Adipose tissue (tissue), 3 donors: ENCODE results near the gene TRAF3. TPM values are rescaled to one million over a fixed set of nuclear protein-coding genes. Genes with fewer than 3 reads are reported as not detected.
"Not testable (repeated sequence)": the region's sequence is repeated elsewhere in the genome, so short reads cannot be mapped to it uniquely, and the experiment has no call there.

Source experiments
- H3K27ac ChIP-seq: one replicate; pipeline ENCODE4 v1.5.1; 2013; ENCODE audit warnings: low read depth, low read length
- WGBS, 3 donors: extraction: QIAGEN DNeasy Blood & Tissue Kit; methylation state at CpG; one replicate each; pipeline ENCODE4 v1.1.7; 2013; 5-methylcytosine and 5-hydroxymethylcytosine counted together
- polyA plus RNA-seq, 3 donors: library from polyadenylated mRNA; stranded (reverse); fragments of 200-250 nt; gene quantifications; one replicate each; pipeline ENCODE4 v1.2.3, GENCODE V29; 2013
- donor health status: healthy with polysubstance abuse.
- donor health status: Bipolar disorder and iron deficiency.
- donor health status: healthy.

TRAF3 gene
- polyA plus RNA-seq, 3 donors: 2.7 to 13.5 (median 7.5) TPM

DNA sequence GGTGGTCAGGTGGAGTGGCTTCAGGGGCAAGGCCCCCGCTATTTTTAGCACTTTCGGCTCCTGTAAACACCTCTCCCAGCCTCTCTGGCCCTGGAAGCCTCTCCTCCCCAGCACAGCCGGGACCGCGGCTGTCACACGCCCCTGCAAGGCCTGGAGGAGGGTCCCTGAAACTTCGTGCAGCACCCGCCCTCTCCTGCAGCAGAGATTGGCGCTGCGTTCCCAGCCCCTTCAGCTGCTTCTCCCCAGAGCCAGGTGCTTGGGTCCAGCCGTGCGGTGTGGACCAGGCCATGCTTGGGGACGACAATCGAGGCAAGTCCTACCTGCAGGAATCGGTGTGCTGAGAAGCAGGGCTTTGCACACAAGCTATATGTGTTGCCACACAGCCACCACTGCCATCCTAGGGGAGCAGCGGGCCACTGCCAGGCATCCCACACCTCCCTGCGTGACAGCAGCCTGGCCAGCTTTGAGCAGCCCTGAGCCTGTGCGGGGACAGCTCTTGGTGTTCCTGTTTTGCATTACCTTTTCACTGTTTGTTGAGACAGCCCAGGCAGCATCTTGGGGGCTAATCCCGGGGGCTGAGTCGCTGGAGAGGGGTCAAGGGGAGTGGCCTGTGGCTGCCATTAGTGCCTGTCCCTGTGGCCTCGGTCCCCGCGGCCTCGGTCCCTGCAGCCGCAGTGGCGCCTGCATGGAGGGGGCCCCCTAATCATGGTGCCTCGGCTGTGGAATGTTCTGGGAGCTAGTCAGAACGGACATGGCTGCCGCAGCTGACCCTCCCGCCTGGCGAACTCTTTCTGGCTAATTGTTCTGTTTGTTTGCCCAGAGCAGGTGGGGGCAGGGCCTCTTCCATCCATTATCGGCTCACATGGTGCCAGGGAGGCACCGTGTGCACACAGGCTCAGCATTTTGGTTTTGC is 27.6 kb upstream of the TRAF3 start:
- WGBS, 3 donors: 79 to 89% (median 86%) methylated on average over 31 to 33 of the region's 33 CpGs
- H3K27ac ChIP-seq: no peak overlapping the region

DNA sequence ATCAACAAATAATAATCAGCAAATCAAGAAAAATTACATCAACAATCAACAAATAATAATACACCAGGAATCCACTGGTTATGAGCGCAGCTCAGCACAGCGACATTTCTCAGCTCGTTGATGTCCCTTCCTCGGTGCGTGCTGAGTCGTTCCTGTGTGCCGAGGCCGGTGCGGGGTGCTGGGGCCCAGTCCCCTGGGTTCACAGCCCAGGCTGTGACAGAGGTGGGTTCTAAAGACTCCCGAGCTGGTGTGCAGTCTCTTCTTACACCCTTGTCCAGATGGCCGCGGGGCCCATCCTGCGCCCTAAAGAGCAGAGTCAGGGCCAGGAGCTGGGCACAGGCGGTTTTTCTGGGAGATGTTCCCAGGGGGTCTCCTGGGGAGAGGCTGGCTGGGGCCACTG is 26.9 kb upstream of the TRAF3 start:
- WGBS, 3 donors: 96 to 97% (median 97%) methylated on average over 14 of the region's 14 CpGs

DNA sequence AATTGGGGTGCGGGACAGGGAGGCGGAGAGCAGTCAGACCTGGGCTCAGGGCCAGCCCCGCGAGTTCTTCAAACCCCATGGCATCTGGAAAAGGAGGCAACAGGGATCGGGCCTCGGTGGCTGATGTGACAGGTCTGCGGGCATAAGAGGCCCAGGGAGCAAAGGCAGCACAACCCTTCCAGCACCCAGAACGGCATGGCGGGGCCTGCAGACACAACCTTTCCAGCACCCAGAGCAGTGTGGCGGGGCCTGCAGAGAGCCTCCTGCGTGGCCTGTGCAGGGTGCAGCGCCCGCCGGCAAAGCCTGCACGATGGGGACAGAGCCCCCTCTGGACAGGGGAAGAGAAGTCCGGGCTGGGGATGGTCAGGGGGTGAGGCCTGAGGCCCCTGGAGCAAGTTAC is 26.2 kb upstream of the TRAF3 start:
- 89 to 92% (median 90%) methylated on average over 14 to 16 of the region's 16 CpGs for WGBS, 3 donors

More for the DNA sequence above, 26.9 kb upstream of the TRAF3 start:
- H3K27ac ChIP-seq: no peak overlapping the region

DNA sequence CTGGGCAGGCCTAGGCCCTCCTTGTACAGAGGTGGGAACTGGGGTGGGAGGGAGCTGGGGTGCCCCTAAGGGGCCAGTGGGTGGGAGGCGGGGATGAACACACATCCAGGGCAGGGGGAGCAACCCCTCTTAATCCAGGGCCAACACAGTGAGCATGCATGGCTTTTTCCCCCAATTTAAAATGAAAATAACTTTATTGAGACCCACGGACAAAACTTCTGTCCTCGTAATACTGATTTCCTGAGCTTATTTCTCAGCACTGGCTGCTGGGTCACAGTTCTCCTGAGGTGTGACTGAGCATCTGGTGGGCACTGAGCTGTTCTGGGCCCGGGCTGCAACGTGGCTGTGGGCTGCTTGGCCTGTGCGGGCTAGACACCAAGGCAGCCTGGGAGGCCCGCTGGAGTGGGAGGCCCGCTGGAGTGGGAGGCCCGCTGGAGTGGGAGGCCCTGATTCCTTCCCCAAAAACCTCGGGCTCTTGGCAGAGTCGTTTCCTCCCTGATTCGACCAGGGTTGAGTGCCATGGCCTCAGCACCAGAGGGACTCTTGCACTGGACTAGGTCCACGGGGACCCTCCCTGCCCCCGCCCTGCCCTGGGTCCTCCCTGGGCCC is 24.9 kb upstream of the TRAF3 start:
- WGBS, 3 donors: 78 to 87% (median 79%) methylated on average over 14 of the region's 14 CpGs
- H3K27ac ChIP-seq: no peak overlapping the region

More for the DNA sequence above, 26.2 kb upstream of the TRAF3 start:
- no peak overlapping the region for H3K27ac ChIP-seq

DNA sequence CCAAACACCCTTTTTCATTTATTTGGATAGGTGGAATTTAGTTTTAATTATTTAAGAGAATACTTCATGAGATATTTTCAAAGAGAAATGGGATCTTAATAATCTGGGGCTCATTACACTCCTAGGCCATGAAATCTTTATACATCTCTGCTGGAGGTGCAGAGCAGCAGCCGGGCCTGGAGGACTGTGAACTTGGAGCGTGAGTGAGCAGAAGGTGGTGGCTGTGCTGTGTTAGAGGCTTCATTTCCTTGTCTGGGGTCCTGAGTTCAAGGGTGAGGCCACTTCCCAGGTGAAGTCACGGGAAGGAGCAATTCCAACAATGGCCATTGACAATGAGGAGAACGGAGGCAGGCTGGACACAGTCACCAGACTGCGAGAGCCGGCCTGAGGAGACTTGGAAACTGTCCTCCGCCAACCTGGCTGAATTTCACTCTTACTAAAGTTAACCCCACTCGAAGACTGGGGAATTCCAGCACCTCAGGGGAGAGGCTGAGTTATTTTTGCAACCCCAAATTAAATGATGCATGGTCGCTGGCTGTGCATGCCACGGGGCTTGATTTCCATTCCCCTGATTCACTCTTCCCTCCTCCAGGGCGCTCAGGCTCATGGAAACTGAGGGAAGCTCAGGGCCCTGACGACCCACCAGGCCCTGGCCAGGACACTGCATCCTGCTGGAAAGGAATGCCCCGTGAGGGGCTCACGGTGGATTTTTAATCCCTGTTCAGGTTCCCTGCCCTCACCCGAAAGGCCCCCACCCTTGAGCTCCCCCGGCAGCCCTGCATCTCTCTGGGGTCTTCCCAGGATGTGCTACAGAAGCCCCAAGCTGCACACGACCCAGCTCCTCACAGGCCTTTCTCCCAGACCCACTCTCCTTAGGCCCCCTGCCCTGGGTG is 22.6 kb upstream of the TRAF3 start:
- 85 to 90% (median 87%) methylated on average over 17 of the region's 17 CpGs for WGBS, 3 donors

DNA sequence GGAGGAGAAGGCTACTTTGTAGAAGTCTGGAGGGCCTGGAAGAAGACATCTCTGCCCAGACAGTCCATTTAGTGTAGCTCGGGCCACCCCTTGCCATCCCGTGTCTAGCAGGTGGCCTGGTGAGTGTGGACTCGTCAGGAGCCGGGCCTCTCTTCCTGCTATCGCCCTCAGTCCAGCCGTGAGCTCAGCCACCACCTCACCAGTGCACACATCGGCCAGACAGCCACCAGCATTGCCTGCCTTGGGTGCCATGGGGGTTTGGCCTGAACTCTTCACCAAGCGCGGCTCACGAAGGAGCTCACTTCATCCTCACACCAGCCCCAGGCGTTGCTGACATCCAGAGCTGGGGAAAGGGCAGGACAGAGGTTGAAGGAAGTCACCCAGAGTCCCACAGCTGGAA is 19.6 kb upstream of the TRAF3 start:
- 87 to 92% (median 90%) methylated on average over 11 of the region's 11 CpGs for WGBS, 3 donors
- H3K27ac ChIP-seq: no peak overlapping the region

More for the DNA sequence above, 22.6 kb upstream of the TRAF3 start:
- H3K27ac ChIP-seq: no peak overlapping the region

DNA sequence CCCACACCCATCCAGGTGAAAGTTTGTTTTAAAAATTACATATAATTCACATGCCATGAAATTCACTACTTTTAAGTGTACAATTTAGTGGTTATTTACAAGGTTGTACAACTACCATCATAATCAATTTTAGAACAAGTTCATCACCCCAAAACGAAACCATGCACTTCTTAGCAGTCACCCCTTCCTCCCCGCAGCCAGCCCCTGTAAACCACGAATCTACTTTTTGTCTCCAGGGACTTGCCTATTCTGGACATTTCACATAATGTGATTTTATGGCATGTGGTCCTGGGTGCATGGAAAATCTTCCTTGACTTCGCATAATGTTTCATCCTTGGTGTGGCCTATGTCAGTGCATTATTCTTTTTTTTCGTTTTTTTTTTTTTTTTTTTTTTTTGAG is 19.2 kb upstream of the TRAF3 start:
- H3K27ac ChIP-seq: no peak overlapping the region
- 84 to 88% (median 87%) methylated on average over 5 of the region's 5 CpGs for WGBS, 3 donors

DNA sequence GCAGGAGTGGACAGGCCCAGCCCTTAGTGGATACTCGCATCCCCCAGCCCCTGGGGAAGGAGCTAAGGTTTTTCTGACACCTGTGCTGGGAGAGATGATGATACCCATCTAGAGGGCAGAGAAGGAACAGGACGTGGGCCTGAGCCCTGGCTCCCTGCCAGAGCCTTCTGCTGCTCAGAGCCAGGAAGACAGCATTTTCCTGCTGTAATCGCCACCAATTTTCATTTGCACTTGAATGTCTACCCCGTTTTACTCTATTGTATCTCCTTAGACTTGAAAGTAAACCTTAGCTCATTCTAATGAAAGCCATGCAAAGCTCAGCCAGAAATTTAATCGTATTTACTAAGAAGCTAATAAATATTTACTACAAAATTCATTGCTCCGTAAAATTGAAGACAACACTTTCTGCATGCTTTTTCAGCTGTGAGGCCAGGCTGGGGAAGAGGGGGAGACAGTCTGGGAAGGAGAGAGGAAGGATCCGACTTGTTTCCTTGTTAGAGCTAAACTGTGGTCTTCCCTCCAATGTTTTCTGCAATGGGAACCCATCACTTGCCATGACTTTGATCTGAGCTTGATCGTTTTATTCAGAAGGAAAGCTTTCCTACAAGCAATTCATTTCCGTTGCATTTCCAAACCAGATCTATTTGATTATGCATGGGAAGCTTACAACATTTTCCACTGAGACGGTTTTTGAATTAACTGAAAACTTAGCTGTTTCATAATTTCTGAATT is 17.6 kb upstream of the TRAF3 start:
- H3K27ac ChIP-seq: no peak overlapping the region

DNA sequence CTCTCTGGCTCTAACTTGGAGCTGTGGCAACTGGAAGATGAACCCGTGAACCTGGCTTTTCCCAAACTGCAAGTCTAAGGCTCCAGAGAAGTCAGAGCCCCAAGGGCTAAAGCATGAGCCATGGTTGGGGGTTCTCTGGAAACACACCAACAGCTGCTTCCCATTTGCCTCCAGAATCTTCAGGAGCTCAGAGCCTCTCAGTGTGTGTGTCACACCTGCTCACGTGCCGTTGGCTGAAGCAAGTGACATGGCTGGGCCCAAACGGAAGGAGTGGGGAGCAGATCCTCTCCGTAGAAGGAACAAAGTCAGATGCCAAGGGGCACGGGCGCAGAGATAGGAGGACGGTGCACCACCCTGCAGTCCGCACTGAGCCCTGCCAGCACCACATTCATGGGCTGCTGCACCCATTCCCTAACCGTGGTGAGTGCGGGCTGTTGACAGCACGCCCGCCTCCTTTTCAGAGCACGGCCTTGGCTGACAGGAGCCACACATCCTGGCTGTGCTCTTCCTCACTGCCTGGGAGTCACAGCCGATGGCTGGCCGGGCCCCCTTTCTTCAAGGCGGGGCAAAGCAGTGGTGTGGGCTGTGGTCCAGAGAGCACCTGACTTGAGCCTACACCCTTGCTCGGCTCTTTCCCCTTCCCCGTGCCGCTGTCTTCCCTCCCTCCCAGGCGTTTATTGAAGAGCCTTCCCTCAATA is 16.6 kb upstream of the TRAF3 start:
- WGBS, 3 donors: 36 to 64% (median 56%) methylated on average over 20 to 21 of the region's 21 CpGs

More for the DNA sequence above, 17.6 kb upstream of the TRAF3 start:
- WGBS, 3 donors: 41 to 71% (median 43%) methylated on average over 10 of the region's 10 CpGs

DNA sequence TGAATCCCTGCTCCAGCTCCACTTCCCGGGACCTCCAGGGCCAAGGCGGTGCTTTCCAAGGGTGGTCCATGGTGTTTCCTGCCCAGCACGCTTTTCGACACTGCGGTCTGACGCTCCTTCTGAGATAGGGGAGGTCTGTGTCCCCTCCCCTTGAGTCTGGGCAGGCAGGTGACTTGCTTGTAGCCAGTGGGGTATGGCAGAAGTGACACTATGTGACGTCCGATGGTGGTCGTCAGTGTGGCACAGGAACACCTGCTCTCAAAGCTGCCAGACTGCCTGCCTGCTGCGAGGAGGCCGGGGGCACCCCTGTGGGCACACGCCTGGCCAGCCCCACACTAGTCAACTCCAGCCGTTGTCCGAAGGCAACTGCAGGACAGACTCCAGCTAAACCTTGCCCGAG is 16.0 kb upstream of the TRAF3 start:
- H3K27ac ChIP-seq: no peak overlapping the region
- WGBS, 3 donors: 44 to 74% (median 72%) methylated on average over 15 of the region's 15 CpGs

More for the DNA sequence above, 16.6 kb upstream of the TRAF3 start:
- H3K27ac ChIP-seq: no peak overlapping the region

DNA sequence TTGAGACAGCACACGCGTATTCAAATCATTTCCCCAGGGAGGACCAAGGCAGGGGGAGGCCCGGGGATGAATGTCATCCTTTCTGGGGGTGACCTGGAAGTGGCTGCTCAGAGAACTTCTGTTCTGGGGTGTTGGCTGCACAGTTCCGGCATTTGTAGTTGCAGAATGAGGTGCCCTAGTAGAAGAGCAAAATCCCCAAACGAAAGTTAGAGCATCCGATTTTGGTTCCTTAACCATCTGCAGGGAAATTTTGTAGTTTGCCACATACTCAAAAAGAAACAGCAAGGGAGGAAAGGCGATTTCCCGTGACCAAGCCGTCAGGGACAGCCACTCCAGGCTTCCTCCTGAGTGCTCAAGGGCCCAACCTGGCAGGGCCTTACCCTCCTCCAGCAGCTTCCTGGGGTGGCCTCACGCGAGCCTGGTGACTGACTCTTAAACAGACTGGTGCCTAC is 13.0 kb upstream of the TRAF3 start:
- H3K27ac ChIP-seq: no peak overlapping the region
- 60 to 73% (median 60%) methylated on average over 11 of the region's 11 CpGs for WGBS, 3 donors

DNA sequence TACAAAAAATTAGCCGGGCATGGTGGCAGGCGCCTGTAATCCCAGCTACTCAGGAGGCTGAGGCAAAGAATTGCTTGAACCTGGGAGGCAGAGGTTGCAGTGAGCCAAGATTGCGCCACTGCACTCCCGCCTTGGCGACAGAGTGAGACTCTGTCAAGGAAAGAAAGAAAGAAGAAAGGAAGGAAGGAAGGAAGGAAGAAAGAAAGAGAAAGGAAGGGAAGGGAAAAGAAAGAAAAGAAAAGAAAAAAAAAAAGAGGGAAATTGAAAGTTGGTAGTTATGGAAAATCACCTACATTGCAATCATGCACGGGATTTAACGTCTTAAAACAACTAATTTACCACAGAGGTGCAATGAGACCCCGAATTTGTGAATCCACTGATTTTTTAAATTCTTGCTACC is 11.5 kb upstream of the TRAF3 start:
- H3K27ac ChIP-seq: not testable (repeated sequence)
- 86 to 96% (median 87%) methylated on average over 7 to 8 of the region's 8 CpGs for WGBS, 3 donors

DNA sequence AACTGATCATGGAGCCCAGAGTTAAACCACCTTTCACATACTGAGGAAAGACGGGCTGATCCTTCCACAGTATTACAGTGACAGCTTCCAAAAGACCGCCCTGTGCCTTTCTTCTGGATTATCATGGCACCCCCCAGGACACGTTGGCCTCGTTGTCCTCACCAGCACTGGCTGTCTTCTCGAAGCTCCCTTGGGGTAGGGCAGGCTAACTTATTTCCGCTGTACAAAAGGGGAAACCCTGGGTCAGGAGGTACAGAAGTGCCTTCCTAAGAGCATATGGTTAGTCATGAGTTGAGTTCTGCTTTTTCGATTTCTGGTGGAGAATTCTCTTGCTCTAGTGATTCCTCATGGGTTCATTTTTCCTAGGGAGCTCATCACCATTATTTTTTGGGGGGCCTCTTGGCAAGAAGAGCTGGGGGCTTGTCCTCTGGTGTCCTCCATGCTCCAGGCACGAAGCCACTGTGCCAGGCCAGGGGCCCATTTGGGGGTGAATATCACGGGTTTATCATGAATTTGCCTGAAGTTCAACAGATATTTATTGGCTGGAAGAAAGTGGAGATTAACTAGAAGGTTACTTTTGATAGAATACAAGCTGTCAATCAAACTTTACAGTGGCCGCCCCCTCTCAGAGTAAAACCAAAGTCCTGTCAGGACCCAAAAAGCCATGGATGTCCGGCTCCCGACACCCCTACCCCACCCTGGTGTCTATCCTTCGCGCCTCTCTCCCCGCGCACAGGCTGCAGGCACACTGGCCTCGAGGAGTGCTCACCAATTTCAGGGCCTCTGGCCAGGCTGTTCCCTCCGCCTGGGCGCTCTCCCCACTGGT is 8.8 kb upstream of the TRAF3 start:
- WGBS, 3 donors: 79 to 89% (median 81%) methylated on average over 19 of the region's 19 CpGs
- no peak overlapping the region for H3K27ac ChIP-seq

DNA sequence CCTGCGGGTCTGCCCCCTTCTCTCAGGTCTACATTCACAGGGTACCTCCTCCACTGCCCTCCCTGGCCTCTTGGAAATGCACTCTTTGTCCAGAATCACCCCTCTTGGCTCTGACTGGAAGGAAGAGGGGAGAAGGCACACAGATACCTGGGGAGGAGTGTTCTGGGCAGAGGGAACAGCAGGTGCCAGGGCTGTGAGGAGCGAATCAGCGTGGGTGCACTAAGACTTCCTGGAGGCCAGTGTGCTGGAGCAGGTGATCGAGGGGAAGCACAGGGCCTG is 8.3 kb upstream of the TRAF3 start:
- no peak overlapping the region for H3K27ac ChIP-seq
- 85 to 97% (median 93%) methylated on average over 4 of the region's 4 CpGs for WGBS, 3 donors

DNA sequence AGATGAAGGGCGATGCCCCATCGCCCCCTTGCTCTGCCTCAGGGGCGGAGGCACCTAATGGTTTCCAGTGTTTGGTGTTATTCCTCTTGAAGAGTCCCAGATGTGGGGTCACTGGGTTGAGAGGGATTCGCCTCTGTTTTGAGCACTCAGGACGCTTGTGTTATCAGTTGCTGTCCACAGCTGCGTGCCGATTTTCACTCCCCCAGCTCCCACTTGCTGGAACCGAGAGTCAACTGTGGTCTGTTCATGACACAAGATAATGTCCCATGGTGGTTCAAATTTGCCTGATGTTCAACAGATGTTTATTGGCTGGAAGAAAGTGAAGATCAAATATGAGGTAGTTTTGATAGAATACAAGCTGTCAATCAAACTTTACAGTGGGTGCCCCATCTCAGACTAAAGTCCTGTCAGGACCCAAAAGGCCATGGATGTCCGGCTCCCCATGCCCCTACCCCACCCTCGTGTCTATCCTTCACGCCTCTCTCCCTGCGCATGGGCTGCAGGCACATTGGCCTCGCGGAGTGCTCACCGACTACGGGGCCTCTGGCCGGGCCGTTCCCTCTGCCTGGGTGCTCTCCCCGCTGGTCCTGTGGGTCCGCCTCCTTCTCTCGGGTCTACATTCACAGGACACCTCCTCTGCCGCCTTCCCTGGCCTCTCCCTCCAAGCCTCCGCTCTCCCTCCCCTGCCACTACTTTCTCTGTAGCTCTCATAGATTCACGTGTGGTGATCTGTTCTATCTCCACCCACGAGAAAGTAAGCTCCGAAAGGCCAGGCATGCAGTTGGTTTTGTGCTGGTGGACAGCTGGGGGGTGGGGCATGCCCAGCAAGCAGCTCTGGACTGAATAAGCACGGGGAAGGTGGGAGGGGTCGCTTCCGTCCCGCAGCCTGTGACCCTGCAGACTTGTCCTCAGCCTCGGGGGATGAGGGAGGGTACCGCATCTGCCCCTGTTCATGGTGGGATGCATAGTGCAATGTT is 6.8 kb upstream of the TRAF3 start:
- H3K27ac ChIP-seq: no peak overlapping the region
- 76 to 85% (median 81%) methylated on average over 32 of the region's 32 CpGs for WGBS, 3 donors

DNA sequence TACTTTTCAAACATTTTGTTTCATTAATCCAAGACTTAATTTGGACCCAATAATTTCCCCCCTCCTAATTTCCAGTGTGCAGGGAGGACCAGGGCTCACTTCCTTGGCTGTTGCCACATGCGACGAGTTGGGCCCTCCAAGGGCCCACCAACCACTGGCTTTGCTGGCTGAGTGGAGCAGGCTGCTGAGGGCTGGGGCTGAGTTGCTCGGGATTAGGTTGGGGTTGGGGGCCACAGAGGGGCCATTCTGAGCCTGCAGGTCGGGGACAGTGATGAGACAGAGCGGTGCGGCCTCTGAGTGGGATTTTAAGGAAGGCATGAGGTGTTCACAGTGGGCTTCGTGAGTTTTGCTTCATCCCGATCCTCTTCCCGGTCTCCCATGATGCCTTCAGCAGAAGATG is 6.1 kb upstream of the TRAF3 start:
- no peak overlapping the region for H3K27ac ChIP-seq
- WGBS, 3 donors: 91 to 96% (median 93%) methylated on average over 9 of the region's 9 CpGs
